Measurements from ENCODE around the gene SIX4. TPM values are rescaled to one million over a fixed set of nuclear protein-coding genes. Genes with fewer than 3 reads are reported as not detected.

SIX4 gene
- total and polyA plus RNA-seq, 4 donors = 1.6 to 10.9 (median 5.4) TPM

- no peaks in the 10 kb centered on the region for H3K36me3 ChIP-seq (ENCODE audit: control insufficient read depth, insufficient read depth, low read length)
- H3K4me3 ChIP-seq (ENCODE audit: low read depth, low read length) = no peak overlapping the region
- peaks cover 2% of the 10 kb centered on the region for H3K9me3 ChIP-seq (ENCODE audit: control insufficient read depth, insufficient read depth, low read length)
- no peak overlapping the region for H3K27ac ChIP-seq (ENCODE audit: low read depth, low read length)
- no peak for DNase-seq (ENCODE audit: low read depth in 4 of 6, low spot score in 6 of 6)
- H3K27me3 ChIP-seq (ENCODE audit: control insufficient read depth, insufficient read depth, low read length) = no peaks in the 10 kb centered on the region
- H3K4me1 ChIP-seq (ENCODE audit: control insufficient read depth, insufficient read depth, low read length) = no peaks in the 10 kb centered on the region
Measured at GRCh38 chr14:60705100-60705499, 19.1 kb downstream of the SIX4 start.

DNA sequence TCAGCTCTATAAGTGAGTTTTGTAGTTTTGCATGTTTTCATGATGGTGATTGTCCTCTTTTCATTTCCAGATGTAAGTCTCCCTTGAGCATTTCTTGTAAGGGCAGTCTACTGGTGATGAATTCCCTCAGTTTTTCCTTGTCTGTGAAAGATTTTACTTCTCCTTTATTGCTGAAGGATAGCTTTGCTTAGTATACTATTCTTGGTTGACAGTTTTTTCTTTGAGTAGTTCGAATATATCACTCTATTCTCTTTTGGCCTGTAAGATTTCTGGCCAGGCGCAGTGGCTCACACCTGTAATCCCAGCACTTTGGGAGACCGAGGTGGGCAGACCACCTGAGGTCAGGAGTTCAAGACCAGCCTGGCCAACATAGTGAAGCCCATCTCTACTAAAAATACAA lies 23.6 kb downstream of the SIX4 start:
- no peak for DNase-seq (ENCODE audit: low read depth in 4 of 6, low spot score in 6 of 6)
- no peak overlapping the region for H3K4me3 ChIP-seq (ENCODE audit: low read depth, low read length)
- WGBS (ENCODE audit: insufficient coverage) = no CpG with 5 or more reads among the region's 3 CpGs
- no peaks in the 10 kb centered on the region for H3K4me1 ChIP-seq (ENCODE audit: control insufficient read depth, insufficient read depth, low read length)
- no peaks in the 10 kb centered on the region for H3K27me3 ChIP-seq (ENCODE audit: control insufficient read depth, insufficient read depth, low read length)
- H3K9me3 ChIP-seq (ENCODE audit: control insufficient read depth, insufficient read depth, low read length) = peaks cover 2% of the 10 kb centered on the region
- no peak overlapping the region for H3K27ac ChIP-seq (ENCODE audit: low read depth, low read length)
- no peaks in the 10 kb centered on the region for H3K36me3 ChIP-seq (ENCODE audit: control insufficient read depth, insufficient read depth, low read length)

DNA sequence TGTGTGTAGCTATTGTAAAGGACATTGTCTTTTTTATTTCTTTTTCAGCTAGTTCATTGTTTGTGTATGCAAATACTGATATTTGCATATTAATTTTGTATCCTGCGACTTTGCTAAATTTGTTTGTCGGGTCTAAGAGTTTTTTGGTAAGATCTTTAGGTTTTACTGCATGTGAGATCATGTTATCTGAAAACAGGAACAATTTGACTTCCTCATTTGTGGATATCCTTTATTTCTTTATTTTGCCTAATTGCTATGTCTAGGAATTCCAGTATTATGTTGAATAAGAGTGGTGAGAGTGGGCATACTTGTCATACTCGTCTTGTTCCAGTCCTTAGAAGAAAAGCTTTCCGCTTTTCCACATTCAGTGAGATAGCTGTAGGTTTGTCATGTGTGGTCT lies 28.8 kb downstream of the SIX4 start:
- no peak overlapping the region for H3K27ac ChIP-seq (ENCODE audit: low read depth, low read length)
- no peak overlapping the region for H3K4me3 ChIP-seq (ENCODE audit: low read depth, low read length)
- H3K27me3 ChIP-seq (ENCODE audit: control insufficient read depth, insufficient read depth, low read length) = no peaks in the 10 kb centered on the region
- WGBS (ENCODE audit: insufficient coverage) = no CpG with 5 or more reads among the region's 4 CpGs
- DNase-seq (ENCODE audit: low read depth in 4 of 6, low spot score in 6 of 6) = no peak
- H3K9me3 ChIP-seq (ENCODE audit: control insufficient read depth, insufficient read depth, low read length) = no peaks in the 10 kb centered on the region
- no peaks in the 10 kb centered on the region for H3K36me3 ChIP-seq (ENCODE audit: control insufficient read depth, insufficient read depth, low read length)
- no peaks in the 10 kb centered on the region for H3K4me1 ChIP-seq (ENCODE audit: control insufficient read depth, insufficient read depth, low read length)

DNA sequence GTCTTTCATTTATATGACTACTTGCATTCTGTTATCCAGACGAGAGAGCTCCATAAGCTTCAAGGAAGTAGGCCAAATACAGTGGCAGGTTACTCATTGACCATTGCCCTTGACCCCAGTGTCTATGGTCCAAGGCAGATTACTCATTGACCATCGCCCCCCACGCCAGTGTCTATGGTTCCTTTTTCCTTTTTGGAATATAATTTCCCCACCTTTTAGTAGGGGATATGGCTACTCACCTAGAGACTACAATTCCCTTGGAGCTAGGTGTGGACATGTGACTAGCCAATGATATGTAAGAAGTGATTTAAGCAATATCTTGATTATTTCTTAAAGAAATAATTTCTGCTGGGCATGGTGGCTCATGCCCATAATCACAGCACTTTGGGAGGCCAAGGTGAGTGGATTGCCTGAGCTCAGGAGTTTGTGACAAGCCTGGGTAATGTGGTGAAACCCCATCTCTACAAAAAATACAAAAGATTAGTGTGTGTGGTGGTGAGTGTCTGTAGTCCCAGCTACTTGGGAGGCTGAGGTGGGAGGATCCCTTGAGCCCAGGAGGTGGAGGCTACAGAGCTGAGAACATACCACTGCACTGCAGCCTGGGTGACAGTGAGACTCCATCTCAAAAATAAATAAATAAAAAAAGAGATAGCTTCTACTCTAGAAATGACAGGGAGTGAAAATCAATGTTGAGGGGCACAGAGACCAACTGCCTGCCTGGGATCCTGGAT lies 32.6 kb downstream of the SIX4 start:
- Histone ChIP-seq H3K4me1 (ENCODE audit: control insufficient read depth, insufficient read depth, low read length) (no peaks in the 10 kb centered on the region), H3K4me3 (ENCODE audit: low read depth, low read length) (no peak overlapping the region), H3K36me3 (ENCODE audit: control insufficient read depth, insufficient read depth, low read length) (no peaks in the 10 kb centered on the region), H3K9me3 (ENCODE audit: control insufficient read depth, insufficient read depth, low read length) (no peaks in the 10 kb centered on the region), H3K27ac (ENCODE audit: low read depth, low read length) (no peak overlapping the region), H3K27me3 (ENCODE audit: control insufficient read depth, insufficient read depth, low read length) (no peaks in the 10 kb centered on the region)
- DNase-seq (ENCODE audit: low read depth in 4 of 6, low spot score in 6 of 6) = no peak
- 80% methylated on average over 1 of the region's 3 CpGs for WGBS (ENCODE audit: insufficient coverage)

DNA sequence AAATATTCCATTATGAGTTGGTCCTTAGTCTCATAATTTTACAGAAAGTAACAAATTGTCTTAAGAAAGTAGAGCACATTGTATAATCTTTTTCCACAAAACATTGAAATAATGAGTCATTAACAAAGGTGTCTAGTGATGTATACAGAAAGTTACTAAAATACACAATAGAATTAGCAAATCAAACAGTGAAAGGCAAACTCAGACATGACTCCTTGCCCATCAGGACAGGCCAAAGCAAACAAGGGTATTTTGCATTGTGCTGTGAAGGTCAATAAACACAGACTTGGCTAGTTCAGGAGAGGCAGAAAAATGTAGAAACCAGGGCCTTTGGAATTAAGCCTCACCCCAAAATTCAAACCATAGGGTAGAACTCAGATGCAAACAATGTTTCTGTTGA lies 37.3 kb downstream of the SIX4 start:
- no peak overlapping the region for H3K27ac ChIP-seq (ENCODE audit: low read depth, low read length)
- no peaks in the 10 kb centered on the region for H3K4me1 ChIP-seq (ENCODE audit: control insufficient read depth, insufficient read depth, low read length)
- H3K27me3 ChIP-seq (ENCODE audit: control insufficient read depth, insufficient read depth, low read length) = no peaks in the 10 kb centered on the region
- no peak overlapping the region for H3K4me3 ChIP-seq (ENCODE audit: low read depth, low read length)
- H3K9me3 ChIP-seq (ENCODE audit: control insufficient read depth, insufficient read depth, low read length) = peaks cover 1% of the 10 kb centered on the region
- no peak for DNase-seq (ENCODE audit: low read depth in 4 of 6, low spot score in 6 of 6)
- no peaks in the 10 kb centered on the region for H3K36me3 ChIP-seq (ENCODE audit: control insufficient read depth, insufficient read depth, low read length)

- peaks cover 1% of the 10 kb centered on the region for H3K9me3 ChIP-seq (ENCODE audit: control insufficient read depth, insufficient read depth, low read length)
- peak in 1 of 6 donors; percentile 5 for DNase-seq (ENCODE audit: low read depth in 4 of 6, low spot score in 6 of 6)
- WGBS (ENCODE audit: insufficient coverage) = 66% methylated on average over 2 of the region's 2 CpGs
- H3K4me1 ChIP-seq (ENCODE audit: control insufficient read depth, insufficient read depth, low read length) = no peaks in the 10 kb centered on the region
- no peak overlapping the region for H3K4me3 ChIP-seq (ENCODE audit: low read depth, low read length)
- H3K36me3 ChIP-seq (ENCODE audit: control insufficient read depth, insufficient read depth, low read length) = no peaks in the 10 kb centered on the region
- H3K27me3 ChIP-seq (ENCODE audit: control insufficient read depth, insufficient read depth, low read length) = no peaks in the 10 kb centered on the region
- H3K27ac ChIP-seq (ENCODE audit: low read depth, low read length) = no peak overlapping the region
Measured at GRCh38 chr14:60684203-60684602, 39.9 kb downstream of the SIX4 start.

DNA sequence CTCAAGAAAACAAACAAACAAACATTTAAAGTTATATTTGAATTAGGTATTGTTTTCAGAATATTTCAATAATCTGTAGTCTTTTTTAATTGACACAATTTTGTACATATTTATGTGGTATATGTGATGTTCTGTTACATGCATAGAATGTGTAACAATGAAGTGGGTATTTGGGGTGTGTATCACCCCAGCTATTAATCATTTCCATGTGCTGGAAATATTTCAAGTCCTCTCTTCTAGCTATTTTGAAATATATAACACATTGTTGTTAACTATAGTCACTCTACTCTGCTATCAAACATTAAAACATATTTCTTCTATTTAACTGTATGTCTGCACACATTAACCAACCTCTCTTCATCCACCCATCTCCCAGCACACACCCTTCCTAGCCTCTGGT lies 42.9 kb downstream of the SIX4 start:
- DNase-seq (ENCODE audit: low read depth in 4 of 6, low spot score in 6 of 6) = no peak
- no peak overlapping the region for H3K27ac ChIP-seq (ENCODE audit: low read depth, low read length)
- H3K4me3 ChIP-seq (ENCODE audit: low read depth, low read length) = no peak overlapping the region
- H3K4me1 ChIP-seq (ENCODE audit: control insufficient read depth, insufficient read depth, low read length) = no peaks in the 10 kb centered on the region
- H3K36me3 ChIP-seq (ENCODE audit: control insufficient read depth, insufficient read depth, low read length) = no peaks in the 10 kb centered on the region
- H3K27me3 ChIP-seq (ENCODE audit: control insufficient read depth, insufficient read depth, low read length) = no peaks in the 10 kb centered on the region
- H3K9me3 ChIP-seq (ENCODE audit: control insufficient read depth, insufficient read depth, low read length) = peaks cover 1% of the 10 kb centered on the region

GRCh38 chr14:60680511-60680910 lies 43.6 kb downstream of the SIX4 start:
- Histone ChIP-seq H3K4me3 (ENCODE audit: low read depth, low read length) (no peak overlapping the region), H3K27ac (ENCODE audit: low read depth, low read length) (no peak overlapping the region)
- WGBS (ENCODE audit: insufficient coverage) = 86% methylated on average over 2 of the region's 3 CpGs

GRCh38 chr14:60679566-60680258 lies 44.4 kb downstream of the SIX4 start:
- Histone ChIP-seq H3K9me3 (ENCODE audit: control insufficient read depth, insufficient read depth, low read length) (peaks cover 1% of the 10 kb centered on the region), H3K27ac (ENCODE audit: low read depth, low read length) (no peak overlapping the region), H3K4me1 (ENCODE audit: control insufficient read depth, insufficient read depth, low read length) (no peaks in the 10 kb centered on the region), H3K4me3 (ENCODE audit: low read depth, low read length) (no peak overlapping the region), H3K36me3 (ENCODE audit: control insufficient read depth, insufficient read depth, low read length) (no peaks in the 10 kb centered on the region), H3K27me3 (ENCODE audit: control insufficient read depth, insufficient read depth, low read length) (no peaks in the 10 kb centered on the region)
- 51% methylated on average over 2 of the region's 4 CpGs for WGBS (ENCODE audit: insufficient coverage)
- no peak for DNase-seq (ENCODE audit: low read depth in 4 of 6, low spot score in 6 of 6)

More at GRCh38 chr14:60680511-60680910, 43.6 kb downstream of the SIX4 start:
- H3K27me3 ChIP-seq (ENCODE audit: control insufficient read depth, insufficient read depth, low read length) = no peaks in the 10 kb centered on the region
- H3K36me3 ChIP-seq (ENCODE audit: control insufficient read depth, insufficient read depth, low read length) = no peaks in the 10 kb centered on the region
- DNase-seq (ENCODE audit: low read depth in 4 of 6, low spot score in 6 of 6) = no peak
- no peaks in the 10 kb centered on the region for H3K4me1 ChIP-seq (ENCODE audit: control insufficient read depth, insufficient read depth, low read length)
- H3K9me3 ChIP-seq (ENCODE audit: control insufficient read depth, insufficient read depth, low read length) = peaks cover 1% of the 10 kb centered on the region

- H3K4me3 ChIP-seq (ENCODE audit: low read depth, low read length) = no peak overlapping the region
- H3K4me1 ChIP-seq (ENCODE audit: control insufficient read depth, insufficient read depth, low read length) = no peaks in the 10 kb centered on the region
- H3K36me3 ChIP-seq (ENCODE audit: control insufficient read depth, insufficient read depth, low read length) = no peaks in the 10 kb centered on the region
- DNase-seq (ENCODE audit: low read depth in 4 of 6, low spot score in 6 of 6) = no peak
- H3K27ac ChIP-seq (ENCODE audit: low read depth, low read length) = no peak overlapping the region
- no peaks in the 10 kb centered on the region for H3K9me3 ChIP-seq (ENCODE audit: control insufficient read depth, insufficient read depth, low read length)
- H3K27me3 ChIP-seq (ENCODE audit: control insufficient read depth, insufficient read depth, low read length) = no peaks in the 10 kb centered on the region
Measured at GRCh38 chr14:60677701-60678100, 46.5 kb downstream of the SIX4 start.
